ENCODE measurements around the gene RFX3. TPM values are rescaled to one million over a fixed set of nuclear protein-coding genes. Genes with fewer than 3 reads are reported as not detected.

The RFX3 gene
- total and polyA plus RNA-seq, 2 of the 13 experiments (the other 11 are each of a cell fraction or from before 2014, with no cell fraction given): 2.7 to 5.3 TPM

- TF ChIP-seq ZNF280B (CRISPR knock-in tag; IDR thresholded peaks at IDR 0.05; ENCODE audit: borderline replicate concordance): peak; percentile 73
- TF ChIP-seq PHF20 (CRISPR knock-in tag; IDR thresholded peaks at IDR 0.05): peak; percentile 68
- TF ChIP-seq GLMP (CRISPR knock-in tag; IDR thresholded peaks at IDR 0.05; ENCODE audit: borderline replicate concordance): 0 out of 2 replicates have a peak, but pooled peaks have one; percentile 13
- TF ChIP-seq ZNF496 (CRISPR knock-in tag; IDR thresholded peaks at IDR 0.05; ENCODE audit: insufficient replicate concordance): no peak
- TF ChIP-seq MAX (IDR thresholded peaks at IDR 0.05): peak; percentile 79
- TF ChIP-seq LRRFIP1 (CRISPR knock-in tag; conservative IDR thresholded peaks at IDR 0.05): no peak
- TF ChIP-seq EEA1 (CRISPR knock-in tag; IDR thresholded peaks at IDR 0.05; ENCODE audit: borderline replicate concordance): 0 out of 2 replicates have a peak, but pooled peaks have one; percentile 83
- no peak for TF ChIP-seq ZNF672 (CRISPR knock-in tag; IDR thresholded peaks at IDR 0.05)
- peak; percentile 97; the same call in 1 of the 2 replicates for TF ChIP-seq DMTF1 (CRISPR knock-in tag; IDR thresholded peaks at IDR 0.05)
- TF ChIP-seq ZNF713 (CRISPR knock-in tag; IDR thresholded peaks at IDR 0.05): no peak
- TF ChIP-seq ZNF33B (CRISPR knock-in tag; IDR thresholded peaks at IDR 0.05): peak; percentile 84
- peak; percentile 60 for TF ChIP-seq RBM22 (optimal IDR thresholded peaks at IDR 0.05; ENCODE audit: low read length)
- TF ChIP-seq TGIF2 (CRISPR knock-in tag; IDR thresholded peaks at IDR 0.05): no peak; the same call in 1 of the 2 replicates
- TF ChIP-seq EP300 (IDR thresholded peaks at IDR 0.05; ENCODE audit: low read depth in 2 of 2, low read length in 2 of 2): no peak
- no peak for TF ChIP-seq EP300 (CRISPR knock-in tag; IDR thresholded peaks at IDR 0.05; ENCODE audit: borderline replicate concordance)
- 0 out of 2 replicates have a peak, but pooled peaks have one; percentile 28 for TF ChIP-seq ZNF563 (CRISPR knock-in tag; IDR thresholded peaks at IDR 0.05)
- TF ChIP-seq ZNF740 (CRISPR knock-in tag; IDR thresholded peaks at IDR 0.05): peak; percentile 61
- TF ChIP-seq ZNF891 (CRISPR knock-in tag; IDR thresholded peaks at IDR 0.05): peak; percentile 55; the same call in 1 of the 2 replicates
- TF ChIP-seq ZNF260 (CRISPR knock-in tag; IDR thresholded peaks at IDR 0.05; ENCODE audit: borderline replicate concordance, low read depth): no peak
- peak; percentile 97 for TF ChIP-seq GABPB1 (CRISPR knock-in tag; IDR thresholded peaks at IDR 0.05)
These were observed 580 bp upstream of the RFX3 start (continued) for GRCh38 chr9:3526165-3526996.

All from HepG2 (cell line).